Measurements from ENCODE around the gene LRCOL1. TPM values are rescaled to one million over a fixed set of nuclear protein-coding genes. Genes with fewer than 3 reads are reported as not detected.

The LRCOL1 gene
- total and polyA plus RNA-seq, 2 experiments from 2014 or later: 1.7 TPM; not detected in 1

- TF ChIP-seq CTCF (conservative IDR thresholded peaks at IDR 0.05; ENCODE audit: low read depth in 2 of 2): no peak
- no peak for TF ChIP-seq ZNF114 (CRISPR knock-in tag; IDR thresholded peaks at IDR 0.05)
- TF ChIP-seq POLR2AphosphoS5 (IDR thresholded peaks at IDR 0.05; ENCODE audit: low read depth): no peak
- no peak for TF ChIP-seq ETS1 (IDR thresholded peaks at IDR 0.05)
- TF ChIP-seq JUNB (IDR thresholded peaks at IDR 0.05; ENCODE audit: unreplicated experiment): no peak
- TF ChIP-seq EZH2phosphoT487 (IDR thresholded peaks at IDR 0.05; ENCODE audit: unreplicated experiment): no peak
Measured at GRCh38 chr12:132659146-132659545, 48.8 kb upstream of the LRCOL1 start (continued).

- Histone ChIP-seq H2AFZ (no peak overlapping the region), H3K27me3 (ENCODE audit: insufficient read depth) (no peaks in the 10 kb centered on the region), H3F3A (replicated peaks; ENCODE audit: low read depth) (0 out of 2 replicates have a peak, but pooled peaks cover 12% of the 10 kb centered on the region), H3K4me2 (no peak overlapping the region), H3K9me2 (ENCODE audit: insufficient read depth) (no peaks in the 10 kb centered on the region), H3K36me3 (ENCODE audit: insufficient read depth) (peaks cover 77% of the 10 kb centered on the region), H4K20me1 (replicated peaks; ENCODE audit: insufficient read depth) (peaks cover 6% of the 10 kb centered on the region), H3K4me1 (ENCODE audit: insufficient read depth) (no peaks in the 10 kb centered on the region), H3K79me2 (replicated peaks; ENCODE audit: insufficient read depth) (no peaks in the 10 kb centered on the region), H3K27ac (ENCODE audit: low read depth) (no peak overlapping the region), H3K4me3 (no peak overlapping the region)
- H3K4me3 Mint-ChIP-seq: no peak overlapping the region
- no peak for DNase-seq (ENCODE audit: low spot score)
- ATAC-seq: no peak
- peaks cover 93% of the 10 kb centered on the region for H3K36me3 Mint-ChIP-seq (ENCODE audit: low read depth)
- H3K9me3 Mint-ChIP-seq: no peaks in the 10 kb centered on the region
- no peak for TF ChIP-seq CTCF (conservative IDR thresholded peaks at IDR 0.05; ENCODE audit: low read depth in 2 of 2)
- no peak for TF ChIP-seq ZNF331 (CRISPR knock-in tag; IDR thresholded peaks at IDR 0.05; ENCODE audit: low read depth)
- TF ChIP-seq POLR2AphosphoS5 (IDR thresholded peaks at IDR 0.05; ENCODE audit: low read depth): no peak
- peaks cover 2% of the 10 kb centered on the region for H3K27me3 Mint-ChIP-seq (ENCODE audit: insufficient read depth, low read depth, poor library complexity)
- no peak overlapping the region for H3K27ac Mint-ChIP-seq
- no peaks in the 10 kb centered on the region for H3K4me1 Mint-ChIP-seq
Measured at GRCh38 chr12:132658149-132658894, 47.9 kb upstream of the LRCOL1 start.
